ENCODE data around the gene INSR.
"Not testable (repeated sequence)": the region's sequence is repeated elsewhere in the genome, so short reads cannot be mapped to it uniquely, and the experiment has no call there.

INSR gene

GRCh38 chr19:7083076-7083956 is 210.9 kb downstream of the INSR start:
- peak; percentile 13 for DNase-seq

- DNase-seq = no peak
Observed at GRCh38 chr19:7078008-7078407, 216.2 kb downstream of the INSR start.

- no peak for DNase-seq
Observed at GRCh38 chr19:7076151-7076550, 218.1 kb downstream of the INSR start.

DNA sequence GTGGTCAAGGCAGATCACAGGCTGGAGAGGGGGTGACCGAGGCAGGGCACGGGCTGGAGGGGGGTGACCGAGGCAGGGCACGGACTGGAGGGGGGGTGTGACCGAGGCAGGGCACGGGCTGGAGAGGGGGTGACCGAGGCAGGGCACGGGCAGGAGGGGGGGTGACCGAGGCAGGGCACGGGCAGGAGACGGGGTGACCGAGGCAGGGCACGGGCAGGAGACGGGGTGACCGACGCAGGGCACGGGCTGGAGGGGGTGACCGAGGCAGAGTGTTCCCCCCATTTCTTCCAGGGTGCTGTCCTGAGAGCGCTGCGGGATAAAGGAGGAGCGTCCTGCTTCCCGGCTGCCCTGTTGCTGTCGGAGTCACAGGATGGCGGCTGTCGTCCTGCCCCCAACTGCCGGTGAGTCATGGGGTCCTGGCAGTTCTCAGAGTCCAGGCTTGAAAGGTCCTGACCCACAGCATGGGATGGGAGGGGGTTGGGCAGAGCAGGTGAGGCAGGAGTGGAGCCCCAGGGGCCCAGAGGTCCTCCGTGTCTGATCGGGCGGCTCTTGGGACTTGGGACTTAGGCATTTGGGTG is 219.4 kb downstream of the INSR start:
- DNase-seq = no peak

GRCh38 chr19:7072541-7072940 is 221.7 kb downstream of the INSR start:
- DNase-seq = no peak

DNA sequence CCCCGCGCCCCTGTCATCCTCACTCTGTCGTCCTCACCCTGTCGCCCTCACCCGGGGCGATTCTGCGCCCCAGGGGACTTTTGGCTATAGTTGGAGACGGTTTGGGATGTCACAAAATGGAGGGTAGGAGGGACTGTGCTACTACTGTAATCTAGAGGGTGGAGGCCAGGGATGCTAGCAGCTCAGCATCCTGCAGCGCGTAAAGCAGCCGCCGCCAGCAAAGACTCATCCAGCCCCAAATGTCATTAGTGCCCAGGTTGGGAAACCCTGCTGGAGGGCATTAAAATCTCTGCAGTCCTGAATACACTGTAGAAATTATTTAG is 224.3 kb downstream of the INSR start:
- DNase-seq = no peak

DNA sequence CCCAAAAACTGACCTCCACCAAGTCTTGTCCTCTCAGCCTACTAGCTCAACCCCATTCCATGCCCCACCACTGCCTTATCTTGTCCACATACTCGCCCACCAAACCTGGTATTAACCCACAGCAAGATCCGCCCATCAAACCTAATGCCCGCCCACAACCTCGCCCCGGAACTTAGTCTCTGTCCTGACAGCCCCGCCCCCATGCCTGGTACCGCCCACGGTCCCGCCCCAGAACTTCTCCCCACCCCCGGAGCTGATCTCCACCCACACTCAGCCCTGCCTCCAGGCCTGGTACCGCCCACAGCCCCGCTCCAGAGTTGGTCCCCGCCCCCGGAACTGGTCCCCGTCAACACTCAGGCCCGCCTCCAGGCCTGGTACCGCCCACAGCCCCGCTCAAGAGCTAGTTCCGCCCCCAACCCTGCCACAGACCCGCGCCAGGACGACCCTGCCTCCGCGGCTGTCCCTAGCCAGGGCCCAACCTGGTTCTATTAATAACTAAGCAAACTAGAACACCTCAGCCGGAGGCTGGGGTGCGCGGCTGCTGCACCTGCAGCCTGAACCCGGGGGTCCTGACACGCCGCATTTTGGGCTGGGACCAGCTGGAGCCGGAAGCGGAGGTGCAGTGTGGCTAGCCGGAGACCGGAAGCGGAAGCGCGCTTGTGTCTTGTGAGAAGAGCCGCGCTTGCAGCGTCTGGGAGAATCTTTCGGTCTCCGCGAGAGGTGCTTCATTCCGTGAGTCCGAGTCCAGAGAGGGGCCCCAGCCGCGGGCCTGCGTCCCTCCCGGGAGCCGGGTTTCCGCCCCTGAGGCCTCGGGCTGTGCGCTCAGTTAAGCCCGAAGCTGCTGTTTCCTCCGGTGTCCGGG is 224.9 kb downstream of the INSR start, which contains the start of gene ZNF557:
Gene ZNF557, plus strand, starts transcription at position 662 of the 862 bp plus-strand sequence. CDS start 5,372 bp downstream, outside the sequence.
- DNase-seq = peak; percentile 96

DNA sequence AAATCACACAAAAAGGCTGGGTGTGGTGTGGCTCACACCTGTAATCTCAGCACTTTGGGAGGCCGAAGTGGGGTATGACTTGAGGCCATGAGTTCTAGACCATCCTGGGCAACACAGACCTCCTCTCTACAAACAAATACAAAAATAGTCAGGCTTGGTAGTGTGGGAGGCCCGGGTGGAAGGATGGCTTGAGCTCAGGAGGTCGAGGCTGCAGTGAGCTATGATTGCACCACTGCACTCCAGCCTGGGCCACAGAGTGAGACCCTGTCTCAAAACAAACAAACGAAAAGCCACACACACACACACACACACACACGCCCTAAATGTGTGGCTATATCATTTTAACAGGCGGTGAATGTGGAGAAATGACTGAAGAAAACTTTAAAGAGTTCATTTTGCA is 225.6 kb downstream of the INSR start:
- no peak for DNase-seq

DNA sequence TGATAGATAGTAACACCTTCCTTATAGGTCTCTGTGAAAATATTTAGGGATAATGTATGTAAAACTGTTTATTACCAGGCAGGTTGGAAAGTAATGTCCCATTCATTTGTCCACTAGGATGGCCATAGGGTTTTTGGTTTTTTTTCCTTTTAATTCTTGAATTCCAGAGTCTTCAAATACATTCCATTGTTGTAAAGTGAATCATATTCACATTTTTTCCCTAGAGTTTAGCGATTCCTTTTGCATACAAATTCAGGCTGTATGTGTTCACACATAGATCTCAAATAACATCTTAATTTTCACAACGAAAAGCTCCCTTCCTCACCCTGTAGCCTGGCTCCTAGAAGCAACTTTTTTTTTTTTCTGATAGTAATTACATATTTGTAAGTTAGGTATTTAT is 226.5 kb downstream of the INSR start:
- DNase-seq = peak; percentile 34

DNA sequence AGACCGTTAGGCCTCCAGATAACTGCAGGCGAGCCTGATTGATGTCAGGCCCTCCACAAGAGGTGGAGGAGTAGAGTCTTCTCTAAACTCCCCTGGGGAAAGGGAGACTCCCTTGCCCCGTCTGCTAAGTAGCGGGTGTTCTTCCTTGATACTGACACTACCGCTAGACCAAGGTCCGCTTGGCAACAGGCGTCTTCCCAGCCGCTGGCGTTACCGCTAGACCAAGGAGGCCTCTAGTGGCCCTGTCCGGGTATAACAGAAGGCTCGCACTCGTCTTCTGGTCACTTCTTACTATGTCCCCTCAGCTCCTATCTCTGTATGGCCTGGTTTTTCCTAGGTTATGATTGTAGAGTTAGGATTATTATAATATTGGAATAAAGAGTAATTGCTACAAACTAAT is 227.1 kb downstream of the INSR start:
- DNase-seq = not testable (repeated sequence)

DNA sequence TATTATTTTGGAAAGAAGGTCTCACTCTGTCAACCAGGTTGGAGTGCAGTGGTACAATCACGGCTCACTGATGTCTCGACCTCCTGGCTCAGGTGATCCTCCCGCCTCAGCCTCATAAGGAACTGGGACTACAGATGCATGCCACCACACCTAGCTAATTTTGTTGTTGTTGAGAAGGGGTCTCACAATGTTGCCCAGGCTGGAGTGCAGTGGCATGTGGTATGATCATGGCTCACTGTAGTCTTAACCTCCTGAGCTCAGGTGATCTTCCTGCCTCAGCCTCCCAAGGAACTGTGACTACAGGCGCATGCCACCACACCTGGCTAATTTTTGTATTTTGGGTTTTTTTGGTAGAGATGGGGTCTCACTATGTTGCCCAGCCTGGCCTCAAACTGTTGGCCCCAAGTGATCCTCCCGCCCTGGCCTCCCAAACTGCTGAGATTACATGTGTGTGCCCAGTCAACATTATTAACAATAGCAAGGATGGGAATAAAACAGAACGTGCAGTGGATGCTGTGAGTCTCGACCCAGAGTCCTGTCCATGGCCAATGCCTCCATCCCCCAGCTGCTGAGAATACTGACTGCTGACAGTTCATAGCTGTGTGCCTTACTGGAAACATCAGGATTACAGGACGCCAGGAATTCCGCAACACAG is 230.3 kb downstream of the INSR start:
- no peak for DNase-seq

- no peak for DNase-seq
Observed at GRCh38 chr19:7063339-7063738, 230.9 kb downstream of the INSR start.
